Breast epithelium (tissue), 3 donors: ENCODE measurements around the gene PRTFDC1.

Source experiments
- CTCF ChIP-seq, 3 donors: fragments of 450-650 bp; IDR thresholded peaks; one replicate each; pipeline ENCODE4 v1.5.1; 2016 to 2017; ENCODE audit warnings: antibody characterized with exemption in 3 of 3, mild to moderate bottlenecking in 3 of 3, moderate library complexity in 3 of 3
- POLR2A ChIP-seq: fragments of 450-650 bp; IDR thresholded peaks from one replicate; pipeline ENCODE4 v1.6.1; 2016; ENCODE audit warnings: antibody characterized with exemption, mild to moderate bottlenecking, moderate library complexity
- POLR2AphosphoS5 ChIP-seq, 3 donors: sonication (generic); formaldehyde crosslinking; IDR thresholded peaks; one replicate each; pipeline ENCODE4 v1.6.1; 2017; ENCODE audit warnings: antibody characterized with exemption in 3 of 3

GRCh38 chr10:24804956-24805355 is 147.4 kb downstream of the PRTFDC1 start:
- TF ChIP-seq CTCF (IDR thresholded peaks at IDR 0.05) = no peak
- TF ChIP-seq POLR2AphosphoS5 (IDR thresholded peaks at IDR 0.05) = no peak
- TF ChIP-seq POLR2A = no peak
